Trophoblast cell (in vitro differentiated cells and primary cell): ENCODE data around the gene ATG7.

ENCODE experiments used
- DNase-seq, 2 donors: peaks; one replicate each; pipeline ENCODE4 v3.0.0-alpha.2; 2016
- H2AFZ ChIP-seq: 2 replicates; pipeline ENCODE4 v1.6.1; 2013; ENCODE audit warnings: low read length, moderate library complexity, mild to moderate bottlenecking; ENCODE audit not compliant: insufficient read depth, poor library complexity
- H2AK5ac ChIP-seq: 2 replicates; pipeline ENCODE4 v1.6.1; 2013; ENCODE audit warnings: mild to moderate bottlenecking, low read length
- H2BK120ac ChIP-seq: 2 replicates; pipeline ENCODE4 v1.6.1; 2013; ENCODE audit warnings: low read length, mild to moderate bottlenecking, moderate library complexity; ENCODE audit not compliant: insufficient read depth, poor library complexity
- H2BK12ac ChIP-seq: 2 replicates; pipeline ENCODE4 v1.6.1; 2013; ENCODE audit warnings: mild to moderate bottlenecking, low read length, moderate library complexity
- H2BK5ac ChIP-seq: 2 replicates; pipeline ENCODE4 v1.6.1; 2013; ENCODE audit warnings: low read length, low read depth, moderate library complexity, mild to moderate bottlenecking; ENCODE audit not compliant: poor library complexity
- H3K14ac ChIP-seq: 2 replicates; pipeline ENCODE4 v1.6.1; 2013; ENCODE audit warnings: mild to moderate bottlenecking, low read length
- H3K18ac ChIP-seq: 2 replicates; pipeline ENCODE4 v1.6.1; 2013; ENCODE audit warnings: mild to moderate bottlenecking, low read length
- H3K23ac ChIP-seq: 2 replicates; pipeline ENCODE4 v1.6.1; 2013; ENCODE audit warnings: low read length
- H3K27ac ChIP-seq: 2 replicates; pipeline ENCODE4 v1.5.1; 2013; ENCODE audit warnings: low read depth, mild to moderate bottlenecking, inconsistent platforms, low read length, moderate library complexity
- H3K27me3 ChIP-seq: 2 replicates; pipeline ENCODE4 v1.6.1; 2013; ENCODE audit warnings: inconsistent platforms, mild to moderate bottlenecking, low read length, moderate library complexity; ENCODE audit not compliant: insufficient read depth
- H3K36me3 ChIP-seq, 2 experiments: 1 replicate in 1 of 2; 2 replicates in 1 of 2; pipeline ENCODE4 v1.6.1; 2013; ENCODE audit warnings: low read length in 2 of 2, mild to moderate bottlenecking in 2 of 2, moderate library complexity in 1 of 2; ENCODE audit not compliant: insufficient read depth in 2 of 2, control insufficient read depth in 1 of 2
- H3K4ac ChIP-seq: 2 replicates; pipeline ENCODE4 v1.6.1; 2013; ENCODE audit warnings: low read depth, mild to moderate bottlenecking, low read length, moderate library complexity
- H3K4me1 ChIP-seq, 2 experiments: 1 replicate in 1 of 2; 2 replicates in 1 of 2; pipeline ENCODE4 v1.6.1; 2013; ENCODE audit warnings: low read length in 2 of 2, mild to moderate bottlenecking in 2 of 2, moderate library complexity in 1 of 2; ENCODE audit not compliant: insufficient read depth in 2 of 2, control insufficient read depth in 1 of 2
- H3K4me2 ChIP-seq: 2 replicates; pipeline ENCODE4 v1.6.1; 2013; ENCODE audit warnings: inconsistent platforms, mild to moderate bottlenecking, low read length, moderate library complexity
- H3K4me3 ChIP-seq: 2 replicates; pipeline ENCODE4 v1.5.1; 2013; ENCODE audit warnings: mild to moderate bottlenecking, low read depth, low read length, inconsistent platforms
- H3K79me1 ChIP-seq: one replicate; pipeline ENCODE4 v1.6.1; 2013; ENCODE audit warnings: low read length
- H3K79me2 ChIP-seq: 2 replicates; pipeline ENCODE4 v1.6.1; 2013; ENCODE audit warnings: low read length, mild to moderate bottlenecking; ENCODE audit not compliant: control insufficient read depth, insufficient read depth, poor library complexity
- H3K9ac ChIP-seq: 2 replicates; pipeline ENCODE4 v1.6.1; 2013; ENCODE audit warnings: mild to moderate bottlenecking, low read length
- H3K9me3 ChIP-seq: 2 replicates; pipeline ENCODE4 v1.6.1; 2013; ENCODE audit warnings: low read depth, mild to moderate bottlenecking, control low read depth, inconsistent platforms, low read length; ENCODE audit not compliant: insufficient read depth
- H4K12ac ChIP-seq: 2 replicates; pipeline ENCODE4 v1.6.1; 2013; ENCODE audit warnings: low read depth, mild to moderate bottlenecking, low read length, moderate library complexity
- H4K8ac ChIP-seq: 2 replicates; pipeline ENCODE4 v1.6.1; 2013; ENCODE audit warnings: low read depth, mild to moderate bottlenecking, low read length, moderate library complexity
- H4K91ac ChIP-seq: one replicate; pipeline ENCODE4 v1.6.1; 2013; ENCODE audit warnings: low read depth, mild to moderate bottlenecking, low read length, moderate library complexity
- WGBS: extraction: QIAGEN DNeasy Blood & Tissue Kit; methylation state at CpG from one replicate; pipeline ENCODE4 v1.1.7; 2013; ENCODE audit warnings: missing lambda C conversion rate; ENCODE audit not compliant: insufficient read length, insufficient coverage; ENCODE audit errors: extremely low coverage; 5-methylcytosine and 5-hydroxymethylcytosine counted together

The ATG7 gene

GRCh38 chr3:11565072-11565471 lies 292.9 kb downstream of the ATG7 start:
- Histone ChIP-seq H2AFZ (no peak overlapping the region), H3K27ac (no peak overlapping the region), H3K9ac (no peak overlapping the region), H2BK120ac (no peak overlapping the region), H3K27me3 (no peaks in the 10 kb centered on the region), H2AK5ac (no peak overlapping the region), H3K4me3 (no peak overlapping the region), H4K12ac (no peak overlapping the region), H3K79me2 (peaks cover 3% of the 10 kb centered on the region), H2BK5ac (no peak overlapping the region), H3K14ac (no peak overlapping the region), H4K91ac (no peak overlapping the region), H3K18ac (peak overlapping the region; percentile 12), H3K9me3 (no peaks in the 10 kb centered on the region), H3K4ac (no peak overlapping the region), H3K23ac (no peak overlapping the region), H4K8ac (no peak overlapping the region), H3K4me1 (peaks cover 16 to 19% of the 10 kb centered on the region in 2 experiments), H2BK12ac (no peak overlapping the region), H3K4me2 (no peak overlapping the region), H3K79me1 (peaks cover 7% of the 10 kb centered on the region), H3K36me3 (peaks cover 36 to 46% of the 10 kb centered on the region in 2 experiments)
- no peak for DNase-seq
- no CpG with 5 or more reads among the region's 16 CpGs for WGBS

- Histone ChIP-seq H3K4me3 (no peak overlapping the region), H3K4ac (no peak overlapping the region), H3K4me1 (peaks cover 16 to 19% of the 10 kb centered on the region in 2 experiments), H2BK120ac (no peak overlapping the region), H3K9ac (peak overlapping the region; percentile 13), H2AK5ac (no peak overlapping the region), H3K79me2 (peaks cover 3% of the 10 kb centered on the region), H2BK5ac (no peak overlapping the region), H3K14ac (no peak overlapping the region), H4K8ac (no peak overlapping the region), H4K12ac (no peak overlapping the region), H2AFZ (no peak overlapping the region), H4K91ac (no peak overlapping the region), H3K4me2 (no peak overlapping the region), H3K27ac (no peak overlapping the region), H3K27me3 (no peaks in the 10 kb centered on the region), H3K79me1 (peaks cover 7% of the 10 kb centered on the region), H3K9me3 (no peaks in the 10 kb centered on the region), H3K23ac (no peak overlapping the region), H3K18ac (peak overlapping the region; percentile 12), H3K36me3 (peaks cover 36 to 46% of the 10 kb centered on the region in 2 experiments), H2BK12ac (no peak overlapping the region)
- WGBS = no CpG with 5 or more reads among the region's 12 CpGs
- DNase-seq = no peak
Measured at GRCh38 chr3:11565492-11565891, 293.3 kb downstream of the ATG7 start.

- Histone ChIP-seq H3K4me3 (no peak overlapping the region), H3K36me3 (peaks cover 40 to 49% of the 10 kb centered on the region in 2 experiments), H4K12ac (no peak overlapping the region)
Measured at GRCh38 chr3:11565932-11566331, 293.7 kb downstream of the ATG7 start.

GRCh38 chr3:11566478-11566877 lies 294.3 kb downstream of the ATG7 start:
- no peak overlapping the region for H2AFZ ChIP-seq
- WGBS = no CpG with 5 or more reads among the region's 20 CpGs
- H4K8ac ChIP-seq = no peak overlapping the region
- H3K4ac ChIP-seq = no peak overlapping the region
- H2BK120ac ChIP-seq = no peak overlapping the region
- H3K27me3 ChIP-seq = no peaks in the 10 kb centered on the region
- peaks cover 13 to 14% of the 10 kb centered on the region in 2 experiments for H3K4me1 ChIP-seq
- H3K9ac ChIP-seq = no peak overlapping the region
- H3K79me1 ChIP-seq = peaks cover 7% of the 10 kb centered on the region
- no peak overlapping the region for H4K12ac ChIP-seq
- no peak overlapping the region for H2BK5ac ChIP-seq
- no peak overlapping the region for H2AK5ac ChIP-seq
- no peak overlapping the region for H2BK12ac ChIP-seq
- no peak overlapping the region for H3K4me3 ChIP-seq
- peaks cover 43 to 51% of the 10 kb centered on the region in 2 experiments for H3K36me3 ChIP-seq
- DNase-seq = no peak
- no peak overlapping the region for H4K91ac ChIP-seq
- H3K23ac ChIP-seq = no peak overlapping the region
- H3K18ac ChIP-seq = peak overlapping the region; percentile 2
- no peak overlapping the region for H3K27ac ChIP-seq
- H3K79me2 ChIP-seq = peaks cover 3% of the 10 kb centered on the region
- H3K4me2 ChIP-seq = no peak overlapping the region
- H3K14ac ChIP-seq = no peak overlapping the region
- H3K9me3 ChIP-seq = no peaks in the 10 kb centered on the region

More at GRCh38 chr3:11565932-11566331, 293.7 kb downstream of the ATG7 start:
- Histone ChIP-seq H3K9me3 (no peaks in the 10 kb centered on the region), H3K4me2 (no peak overlapping the region), H3K79me1 (peaks cover 7% of the 10 kb centered on the region), H4K91ac (no peak overlapping the region), H3K18ac (no peak overlapping the region), H3K23ac (peak overlapping the region; percentile 25), H2BK5ac (no peak overlapping the region), H3K27me3 (no peaks in the 10 kb centered on the region), H2AK5ac (no peak overlapping the region), H3K79me2 (peaks cover 3% of the 10 kb centered on the region), H3K4me1 (peaks cover 16 to 19% of the 10 kb centered on the region in 2 experiments), H3K9ac (no peak overlapping the region), H3K27ac (no peak overlapping the region), H4K8ac (no peak overlapping the region), H3K4ac (peak overlapping the region; percentile 12), H2BK12ac (no peak overlapping the region), H2AFZ (no peak overlapping the region), H3K14ac (no peak overlapping the region), H2BK120ac (no peak overlapping the region)
- WGBS = no CpG with 5 or more reads among the region's 9 CpGs
- DNase-seq = no peak
